HepG2 (cell line): ENCODE measurements around the gene TRAF3. TPM values are rescaled to one million over a fixed set of nuclear protein-coding genes. Genes with fewer than 3 reads are reported as not detected.

Experiments
- ATAC-seq: fragments of 200-7000 bp; cut with Tn5 transposase; 3 replicates; pipeline ENCODE4 v1.9.1; 2020; ENCODE audit warnings: mild to moderate bottlenecking, moderate library complexity
- BruUV-seq: library from RNA; stranded (reverse); fragments of 400-500 nt; replicated peaks from 2 replicates; lab custom pipeline; 2021; lab: Mats Ljungman, UMichigan
- CTCF ChIA-PET: fragments of 300-600 bp; formaldehyde crosslinking; extraction: SDS; loops from one replicate; lab custom pipeline; 2021; ENCODE audit warnings: low total read pairs, inconsistent platforms, low intra/inter-chr PET ratio; lab: Yijun Ruan, JAX
- POLR2A ChIA-PET: fragments of 350-600 bp; sonication (Branson Sonifier 250); formaldehyde crosslinking; loops from one replicate; lab custom pipeline; 2020; ENCODE audit warnings: antibody characterized with exemption, inconsistent platforms; lab: Yijun Ruan, JAX
- DNase-seq: peaks from one replicate; pipeline ENCODE4 v3.0.0-alpha.2; 2015; ENCODE audit warnings: low spot score
- FAIRE-seq: peaks from 3 replicates; lab custom pipeline; 2011; peaks lifted over from hg19 to GRCh38; lab: Jason Lieb, UNC
- H2AFZ ChIP-seq: one replicate; pipeline ENCODE4 v1.6.1; 2011; ENCODE audit warnings: low read length, inconsistent platforms
- H3K27ac ChIP-seq: fragments of 300-600 bp; 3 replicates; pipeline ENCODE4 v1.8.0; 2011; ENCODE audit warnings: mixed run types, mild to moderate bottlenecking, mixed read lengths, low read length, inconsistent platforms; ENCODE audit not compliant: insufficient read depth; ENCODE audit errors: extremely low read length
- H3K27me3 ChIP-seq, 2 experiments: fragments of 200-600 bp in 1 of 2; 2 replicates in 1 of 2; 3 replicates in 1 of 2; pipeline versions ENCODE4 v1.6.0 to v1.8.0; 2011; ENCODE audit warnings: low read length in 2 of 2, mild to moderate bottlenecking in 2 of 2, moderate library complexity in 2 of 2, inconsistent platforms in 1 of 2; ENCODE audit not compliant: insufficient read depth in 2 of 2, control insufficient read depth in 1 of 2
- H3K36me3 ChIP-seq, 2 experiments: fragments of 200-600 bp in 1 of 2; replicated peaks in 1 of 2; 2 replicates in 1 of 2; 3 replicates in 1 of 2; pipeline versions ENCODE4 v1.5.1 to v1.8.0; 2011; ENCODE audit warnings: low read length in 2 of 2, inconsistent platforms in 1 of 2; ENCODE audit not compliant: insufficient read depth in 2 of 2, control insufficient read depth in 1 of 2
- H3K4me1 ChIP-seq: 2 replicates; pipeline ENCODE4 v1.5.1; 2012; ENCODE audit warnings: low read length, inconsistent platforms; ENCODE audit not compliant: insufficient read depth
- H3K4me2 ChIP-seq: 2 replicates; pipeline ENCODE4 v1.6.0; 2011; ENCODE audit warnings: low read depth, low read length, inconsistent platforms
- H3K4me3 ChIP-seq, 3 experiments: fragments of 200-600 bp in 1 of 3; sonication (generic), shearing (Covaris generic) in 1 of 3; replicated peaks in 1 of 3; 2 replicates each; pipeline ENCODE4 v1.5.1; 2011 to 2016; ENCODE audit warnings: low read length in 3 of 3, inconsistent platforms in 2 of 3, low read depth in 2 of 3, mild to moderate bottlenecking in 2 of 3, control low read depth in 1 of 3, mixed read lengths in 1 of 3; ENCODE audit not compliant: insufficient read depth in 1 of 3
- H3K79me2 ChIP-seq: one replicate; pipeline ENCODE4 v1.6.1; 2011; ENCODE audit warnings: low read length, inconsistent platforms; ENCODE audit not compliant: insufficient read depth
- H3K9ac ChIP-seq: 2 replicates; pipeline ENCODE4 v1.6.0; 2011; ENCODE audit warnings: mild to moderate bottlenecking, low read depth, low read length, inconsistent platforms; ENCODE audit not compliant: insufficient read depth
- H3K9me3 ChIP-seq: 2 replicates; pipeline ENCODE4 v1.5.1; 2012; ENCODE audit warnings: mild to moderate bottlenecking, low read length
- H4K20me1 ChIP-seq: 2 replicates; pipeline ENCODE4 v1.6.0; 2011; ENCODE audit warnings: inconsistent platforms, mild to moderate bottlenecking, low read length, moderate library complexity; ENCODE audit not compliant: insufficient read depth
- CHCHD3 ChIP-seq: sonication (generic); formaldehyde crosslinking; IDR thresholded peaks from 2 replicates; pipeline ENCODE4 v1.8.0; 2022; ENCODE audit warnings: mild to moderate bottlenecking, missing genetic modification reagents, moderate library complexity
- HOXA5 ChIP-seq: sonication (generic); formaldehyde crosslinking; IDR thresholded peaks from 2 replicates; pipeline ENCODE4 v1.4.0; 2020; ENCODE audit warnings: missing genetic modification reagents
- RARA ChIP-seq: IDR thresholded peaks from 2 replicates; pipeline ENCODE4 v1.6.1; 2016; ENCODE audit warnings: missing genetic modification reagents, missing compliant biosample characterization
- SATB2 ChIP-seq: sonication (generic); formaldehyde crosslinking; IDR thresholded peaks from 2 replicates; pipeline ENCODE4 v1.5.0; 2020; ENCODE audit warnings: missing genetic modification reagents
- ZNF629 ChIP-seq: sonication (generic); formaldehyde crosslinking; conservative IDR thresholded peaks from 2 replicates; pipeline ENCODE4 v1.5.0; 2020; ENCODE audit warnings: missing genetic modification reagents
- ZNF652 ChIP-seq: IDR thresholded peaks from 2 replicates; pipeline ENCODE4 v1.6.1; 2016; ENCODE audit warnings: low read depth, borderline replicate concordance
- ZNF772 ChIP-seq: sonication (generic); formaldehyde crosslinking; IDR thresholded peaks from 2 replicates; pipeline ENCODE4 v1.5.0; 2020; ENCODE audit warnings: mild to moderate bottlenecking, missing genetic modification reagents
- WGBS: methylation state at CpG from one replicate; pipeline ENCODE4 v1.1.6; 2017; ENCODE audit warnings: low lambda C conversion rate; 5-methylcytosine and 5-hydroxymethylcytosine counted together
- in situ Hi-C: cut with HindIII; loops from 2 replicates; pipeline ENCODE4 v1.10.0; 2017; ENCODE audit warnings: low pct_unique_long_range_greater_than_20kb; ENCODE audit not compliant: extremely low pct_ligation_motif_present
- intact Hi-C: fragments of 100-400 bp; cut with micrococcal nuclease; formaldehyde crosslinking; loops from one replicate; pipeline ENCODE4 v1.10.0; 2022; ENCODE audit not compliant: unreplicated experiment
- polyA plus RNA-seq, 8 experiments: library from polyadenylated mRNA; depleted of rRNA in 3 of 8; stranded (reverse) in 7 of 8; unstranded in 1 of 8; fragments of >200 nt; fragmentation: Illumina TruSeq in 4 of 8; extraction: Trizol in 4 of 8; gene quantifications; 2 replicates each; pipeline versions ENCODE4 v1.2.1 to v1.2.3, GENCODE V29; 2011 to 2016; ENCODE audit warnings: low read depth in 4 of 8, missing spikeins in 1 of 8, mixed read lengths in 1 of 8; ENCODE audit not compliant: insufficient read depth in 1 of 8
- total RNA-seq, 5 experiments: library from RNA; depleted of rRNA; stranded (reverse); fragments of >200 nt; fragmentation: Illumina TruSeq; extraction: Trizol; gene quantifications; 2 replicates each; pipeline ENCODE4 v1.2.3, GENCODE V29; 2016; ENCODE audit warnings: low read depth in 1 of 5

Gene TRAF3
- total and polyA plus RNA-seq, 2 of the 13 experiments (the other 11 are each of a cell fraction or from before 2014, with no cell fraction given), result 6.9 to 12.2 TPM

GRCh38 chr14:102734436-102734835 is 42.8 kb upstream of the TRAF3 start:
- Histone ChIP-seq H3K4me1 (no peaks in the 10 kb centered on the region), H3K9me3 (no peaks in the 10 kb centered on the region), H4K20me1 (no peaks in the 10 kb centered on the region), H2AFZ (no peak overlapping the region), H3K36me3 (peaks cover 7 to 13% of the 10 kb centered on the region in 2 experiments; a peak in 2 of 5 replicates), H3K4me2 (no peak overlapping the region), H3K9ac (no peak overlapping the region), H3K27me3 (no peaks in the 10 kb centered on the region), H3K4me3 (no peak overlapping the region), H3K79me2 (no peaks in the 10 kb centered on the region), H3K27ac (no peak overlapping the region)
- ATAC-seq, result no peak
- no peak for TF ChIP-seq HOXA5 (CRISPR knock-in tag)
- TF ChIP-seq ZNF772 (CRISPR knock-in tag), result no peak
- TF ChIP-seq RARA, result no peak
- TF ChIP-seq ZNF652 (CRISPR knock-in tag), result no peak
- no peak for TF ChIP-seq CHCHD3 (CRISPR knock-in tag)
- DNase-seq, result no peak
- intact Hi-C loops, result no loop called here
- in situ Hi-C loops, result no loop called here
- BruUV-seq, result no TSS peak
- FAIRE-seq, result no peak
- POLR2A ChIA-PET, result no interaction called here
- over 99% methylated on average over 12 of the region's 12 CpGs for WGBS
- CTCF ChIA-PET, result no interaction called here

- FAIRE-seq, result no peak
- Histone ChIP-seq H2AFZ (no peak overlapping the region), H4K20me1 (no peaks in the 10 kb centered on the region), H3K4me1 (no peaks in the 10 kb centered on the region), H3K27ac (no peak overlapping the region), H3K4me2 (no peak overlapping the region), H3K27me3 (no peaks in the 10 kb centered on the region), H3K9ac (no peak overlapping the region), H3K79me2 (no peaks in the 10 kb centered on the region), H3K9me3 (no peaks in the 10 kb centered on the region), H3K4me3 (no peak overlapping the region), H3K36me3 (peaks cover 7 to 8% of the 10 kb centered on the region in 2 experiments; a peak in 1 of 5 replicates)
- no TSS peak for BruUV-seq
- no peak; the same call in 2 of the 3 replicates for ATAC-seq
- CTCF ChIA-PET, result interaction anchor here (0.6 kb wide), 1 partner anchor 41 kb away, joined by 3 read pairs; no protein-coding TSS in a partner anchor
- in situ Hi-C loops (no loop called here), intact Hi-C loops (no loop called here)
- POLR2A ChIA-PET, result no interaction called here
- 100% methylated on average over 3 of the region's 3 CpGs for WGBS
- no peak for DNase-seq
- TF ChIP-seq SATB2 (CRISPR knock-in tag), result no peak
- TF ChIP-seq ZNF629 (CRISPR knock-in tag), result 0 out of 2 replicates have a peak, but pooled peaks have one; percentile 7
- TF ChIP-seq, all 625 proteins: peak for 1
Observed at GRCh38 chr14:102736956-102737355, 40.3 kb upstream of the TRAF3 start.
